ENCODE data around the gene RTL1. TPM values are rescaled to one million over a fixed set of nuclear protein-coding genes. Genes with fewer than 3 reads are reported as not detected.

RTL1 gene
- total RNA-seq, 4 donors from 2014 or later: 0.31 TPM; not detected in 3

DNA sequence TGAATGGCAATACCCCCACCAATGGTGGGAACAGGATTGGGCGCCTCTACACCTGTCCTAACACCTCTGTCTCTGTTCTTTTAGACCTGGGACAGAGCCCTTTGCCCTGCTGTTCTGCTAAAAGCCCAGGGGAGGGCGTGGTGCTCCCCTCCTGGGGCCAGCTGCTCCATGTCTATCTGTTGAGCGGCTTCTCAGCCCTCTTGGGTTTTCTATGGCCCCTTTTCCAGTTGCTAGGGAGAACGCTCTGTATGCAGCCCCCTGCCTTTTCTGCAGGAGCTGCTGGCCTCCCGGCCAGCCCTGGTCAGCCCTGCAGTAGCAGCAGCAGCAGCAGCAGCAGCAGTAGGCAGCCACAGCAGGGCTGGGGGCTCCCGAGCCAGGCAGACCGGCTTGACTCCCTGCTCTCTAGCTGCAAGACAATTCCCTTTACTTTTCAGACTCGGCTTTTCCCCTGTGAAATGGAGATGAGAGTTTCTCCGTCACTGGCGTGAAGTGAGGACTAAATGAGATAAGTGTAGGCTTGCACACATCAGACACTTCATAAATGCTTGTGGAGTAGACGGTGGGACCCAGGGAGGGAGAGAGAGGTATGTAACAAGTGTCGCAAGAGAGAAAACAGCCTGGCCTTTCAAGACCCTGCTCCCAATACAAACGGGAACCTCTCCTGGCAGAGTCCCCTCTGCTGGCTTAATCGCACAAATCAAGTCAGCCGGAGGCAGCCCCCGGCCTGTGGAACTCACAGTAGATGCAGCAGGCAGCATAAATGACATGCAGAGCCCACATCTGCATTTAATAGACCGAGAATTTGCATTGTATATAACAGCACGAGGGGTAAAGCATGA lies 1.0 kb downstream of the RTL1 start:
- no peak overlapping the region for H3K4me3 ChIP-seq
- WGBS, 2 donors (ENCODE audit: low coverage in 1 of 2): 80% methylated on average over 3 of the region's 18 CpGs; no CpG with 5 or more reads in 1 of the 2 donors
- H3K27me3 ChIP-seq: peaks cover 80% of the 10 kb centered on the region
- TF ChIP-seq EP300 (IDR thresholded peaks at IDR 0.05): no peak
- TF ChIP-seq POLR2AphosphoS5 (IDR thresholded peaks at IDR 0.05): no peak
- TF ChIP-seq, protein P1, sequence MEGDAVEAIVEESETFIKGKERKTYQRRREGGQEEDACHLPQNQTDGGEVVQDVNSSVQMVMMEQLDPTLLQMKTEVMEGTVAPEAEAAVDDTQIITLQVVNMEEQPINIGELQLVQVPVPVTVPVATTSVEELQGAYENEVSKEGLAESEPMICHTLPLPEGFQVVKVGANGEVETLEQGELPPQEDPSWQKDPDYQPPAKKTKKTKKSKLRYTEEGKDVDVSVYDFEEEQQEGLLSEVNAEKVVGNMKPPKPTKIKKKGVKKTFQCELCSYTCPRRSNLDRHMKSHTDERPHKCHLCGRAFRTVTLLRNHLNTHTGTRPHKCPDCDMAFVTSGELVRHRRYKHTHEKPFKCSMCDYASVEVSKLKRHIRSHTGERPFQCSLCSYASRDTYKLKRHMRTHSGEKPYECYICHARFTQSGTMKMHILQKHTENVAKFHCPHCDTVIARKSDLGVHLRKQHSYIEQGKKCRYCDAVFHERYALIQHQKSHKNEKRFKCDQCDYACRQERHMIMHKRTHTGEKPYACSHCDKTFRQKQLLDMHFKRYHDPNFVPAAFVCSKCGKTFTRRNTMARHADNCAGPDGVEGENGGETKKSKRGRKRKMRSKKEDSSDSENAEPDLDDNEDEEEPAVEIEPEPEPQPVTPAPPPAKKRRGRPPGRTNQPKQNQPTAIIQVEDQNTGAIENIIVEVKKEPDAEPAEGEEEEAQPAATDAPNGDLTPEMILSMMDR (IDR thresholded peaks at IDR 0.05): no peak
- TF ChIP-seq POLR2A (IDR thresholded peaks at IDR 0.05): no peak
- H3K36me3 ChIP-seq: no peaks in the 10 kb centered on the region
- no peak overlapping the region for H3K27ac ChIP-seq
- H3K9me3 ChIP-seq: peaks cover 0 to 9% (median 0%) of the 10 kb centered on the region in 3 donors
- H3K4me1 ChIP-seq: peaks cover 0 to 32% (median 6%) of the 10 kb centered on the region in 3 donors
- no peak for ATAC-seq

DNA sequence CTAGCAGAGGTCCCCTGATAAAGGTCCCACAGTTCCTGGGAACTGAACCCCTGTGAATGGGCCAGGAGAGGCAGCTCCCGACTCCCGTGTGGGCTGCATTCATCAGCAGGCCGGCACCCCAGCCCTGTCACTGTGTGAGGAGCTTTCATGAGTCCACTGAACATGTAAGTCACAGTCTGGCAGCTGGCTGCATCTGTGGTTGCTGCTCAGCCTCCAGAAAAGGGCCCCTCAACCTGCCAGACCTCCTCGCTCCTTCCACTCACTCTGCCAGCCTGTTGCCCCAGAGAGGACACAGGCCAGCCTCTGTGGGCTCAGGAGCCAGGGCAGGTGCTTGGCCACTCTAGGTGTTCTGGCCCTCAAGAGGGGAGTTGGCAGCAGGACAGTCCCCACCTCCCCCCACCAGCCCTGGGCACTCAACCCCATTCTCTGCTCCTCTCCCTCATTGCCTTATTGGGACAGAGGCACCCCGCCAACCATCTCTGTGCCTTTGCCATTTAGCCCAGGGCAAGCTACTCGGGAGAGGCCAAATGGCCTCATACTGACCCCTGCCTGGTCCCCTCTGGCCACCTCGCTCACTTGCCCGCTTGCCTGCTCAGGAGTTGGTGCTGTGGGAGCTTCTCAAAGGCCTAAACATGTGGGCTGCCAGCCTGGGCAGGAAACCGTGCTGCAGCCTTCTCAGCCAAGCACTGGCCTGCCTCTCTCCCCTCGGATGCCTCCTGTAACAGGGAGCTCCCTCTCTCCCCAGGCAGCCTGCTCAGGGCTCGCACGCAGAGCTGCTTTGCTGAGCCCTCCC lies 1.9 kb downstream of the RTL1 start:
- no peak for ATAC-seq
- peaks cover 0 to 9% (median 0%) of the 10 kb centered on the region in 3 donors for H3K9me3 ChIP-seq
- no peaks in the 10 kb centered on the region for H3K36me3 ChIP-seq
- peaks cover 0 to 32% (median 6%) of the 10 kb centered on the region in 3 donors for H3K4me1 ChIP-seq
- peaks cover 80% of the 10 kb centered on the region for H3K27me3 ChIP-seq
- no peak overlapping the region for H3K4me3 ChIP-seq
- no peak overlapping the region for H3K27ac ChIP-seq
- TF ChIP-seq, protein P1 (IDR thresholded peaks at IDR 0.05): no peak
- TF ChIP-seq EP300 (IDR thresholded peaks at IDR 0.05) (no peak), POLR2AphosphoS5 (IDR thresholded peaks at IDR 0.05) (no peak), POLR2A (IDR thresholded peaks at IDR 0.05) (no peak)
- 100% methylated on average over 3 of the region's 12 CpGs; no CpG with 5 or more reads in 1 of the 2 donors for WGBS, 2 donors (ENCODE audit: low coverage in 1 of 2)

DNA sequence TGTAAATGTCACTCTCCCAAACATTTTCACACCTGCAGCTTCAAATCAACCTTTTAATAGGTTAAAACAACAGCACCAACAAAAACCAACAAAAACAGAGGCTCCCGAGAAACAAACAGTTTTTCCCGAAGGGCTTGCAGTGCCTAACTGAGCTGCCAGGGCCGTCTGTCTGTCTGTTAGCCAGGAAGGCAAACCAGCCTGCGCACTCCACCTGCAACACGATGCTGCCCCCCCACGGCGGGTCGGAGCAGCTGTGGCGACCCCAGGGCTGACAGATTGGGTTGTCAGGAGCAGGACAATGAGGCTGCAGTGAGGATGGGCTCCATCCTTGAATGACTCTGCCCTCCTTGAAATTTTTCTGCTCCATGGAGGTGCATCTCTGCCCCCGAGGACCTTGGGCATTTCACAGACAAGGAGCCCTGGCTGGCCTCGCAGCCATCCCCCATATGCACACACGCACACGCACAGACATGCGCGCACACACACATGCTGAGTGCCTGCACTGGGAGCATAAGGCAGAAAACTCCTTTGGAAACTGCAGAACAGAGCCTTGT lies 2.6 kb downstream of the RTL1 start:
- H3K9me3 ChIP-seq: peaks cover 0 to 9% (median 0%) of the 10 kb centered on the region in 3 donors
- no peak for ATAC-seq
- H3K27me3 ChIP-seq: peaks cover 82% of the 10 kb centered on the region
- TF ChIP-seq POLR2AphosphoS5 (IDR thresholded peaks at IDR 0.05) (no peak), POLR2A (IDR thresholded peaks at IDR 0.05) (no peak), EP300 (IDR thresholded peaks at IDR 0.05) (no peak)
- TF ChIP-seq, protein P1 (IDR thresholded peaks at IDR 0.05): peak in 1 of 4 experiments; percentile 35
- no peaks in the 10 kb centered on the region for H3K36me3 ChIP-seq
- H3K4me1 ChIP-seq: peaks cover 0 to 32% (median 6%) of the 10 kb centered on the region in 3 donors
- no peak overlapping the region for H3K4me3 ChIP-seq
- WGBS, 2 donors (ENCODE audit: low coverage in 1 of 2): 30% methylated on average over 2 of the region's 15 CpGs; no CpG with 5 or more reads in 1 of the 2 donors
- no peak overlapping the region for H3K27ac ChIP-seq

DNA sequence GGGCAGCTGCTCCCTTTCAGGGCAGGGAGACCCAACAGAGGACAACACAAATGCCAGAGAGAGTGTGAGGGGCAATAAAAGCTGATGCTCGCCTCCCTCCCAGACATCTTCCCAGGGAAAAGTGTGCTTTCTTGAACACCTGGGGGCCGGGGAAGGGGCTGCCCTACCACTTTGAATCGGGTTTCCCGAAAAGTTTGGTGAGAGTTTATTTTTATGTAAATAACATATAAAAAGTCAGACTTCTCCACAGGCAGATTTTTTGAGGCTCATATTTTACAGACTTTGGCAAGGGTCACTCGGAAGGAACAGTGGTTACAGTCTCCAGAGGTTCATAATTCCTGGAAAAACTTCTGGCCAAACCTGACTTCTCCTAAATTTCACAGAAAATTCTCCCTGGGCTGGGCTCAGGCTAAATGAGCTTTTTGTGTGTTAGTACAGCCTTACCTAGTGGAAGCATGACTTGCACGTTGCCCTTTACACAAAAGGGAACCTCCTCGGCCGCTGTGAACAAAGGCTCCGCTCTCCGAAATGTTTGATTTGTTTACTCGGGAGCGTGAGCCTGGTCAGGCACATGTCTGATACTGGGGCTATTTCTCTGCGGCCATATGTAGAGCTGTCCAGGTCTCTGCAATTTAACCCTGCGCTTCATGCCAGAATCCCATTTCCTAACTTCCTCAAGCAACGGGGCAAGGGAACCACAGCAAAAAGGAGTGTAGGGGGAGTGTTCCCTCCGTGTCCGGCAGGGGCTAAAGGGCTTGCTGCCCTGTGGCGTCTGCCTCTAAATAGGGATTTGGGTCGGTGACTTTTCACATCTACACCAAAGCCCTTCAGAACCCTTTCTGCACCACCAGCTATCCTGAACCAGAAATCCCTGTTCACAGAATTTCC lies 3.4 kb downstream of the RTL1 start:
- Histone ChIP-seq H3K4me1 (peaks cover 0 to 32% (median 6%) of the 10 kb centered on the region in 3 donors), H3K9me3 (peaks cover 0 to 9% (median 0%) of the 10 kb centered on the region in 3 donors), H3K27me3 (peaks cover 83% of the 10 kb centered on the region), H3K27ac (no peak overlapping the region), H3K36me3 (no peaks in the 10 kb centered on the region), H3K4me3 (no peak overlapping the region)
- 22% methylated on average over 8 to 19 of the region's 19 CpGs for WGBS, 2 donors (ENCODE audit: low coverage in 1 of 2)
- peak; percentile 39 for ATAC-seq
- TF ChIP-seq, protein P1 (IDR thresholded peaks at IDR 0.05): peak in 1 of 4 experiments; percentile 18
- TF ChIP-seq POLR2A (IDR thresholded peaks at IDR 0.05): no peak

Measured in gastroesophageal sphincter (tissue), 4 donors.